T-helper 1 cell (primary cell): ENCODE measurements around the gene HADHB.
"Not testable (repeated sequence)": the region's sequence is repeated elsewhere in the genome, so short reads cannot be mapped to it uniquely, and the experiment has no call there.

Experiments
- DNase-seq, 5 donors: peaks; one replicate each; pipeline ENCODE4 v3.0.0-alpha.2; 2012 to 2020

HADHB gene

DNA sequence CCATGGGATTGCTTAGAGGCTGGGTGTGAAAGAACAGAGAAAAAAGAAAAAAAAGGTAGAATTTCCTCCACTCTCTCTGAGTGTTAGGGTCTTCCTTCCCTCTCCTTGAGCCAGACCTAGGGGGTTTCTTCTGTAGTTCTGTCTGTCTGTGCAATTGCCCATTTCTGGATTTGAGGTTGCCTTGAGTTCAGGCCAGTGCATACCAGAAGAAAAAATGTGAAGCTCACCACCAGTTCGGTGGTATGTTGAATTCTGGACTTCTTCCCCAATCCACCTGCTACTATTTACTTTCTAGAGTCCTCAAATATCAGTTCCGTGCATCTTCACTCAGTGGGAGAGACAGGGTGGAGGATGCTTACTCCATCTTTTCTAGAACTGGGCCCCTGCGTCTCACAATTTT lies 85.9 kb downstream of the HADHB start:
- no peak for DNase-seq

GRCh38 chr2:26331321-26331720 lies 86.6 kb downstream of the HADHB start:
- DNase-seq: not testable (repeated sequence)

GRCh38 chr2:26333293-26333692 lies 88.6 kb downstream of the HADHB start:
- DNase-seq: no peak

- DNase-seq: no peak
These were observed 90.5 kb downstream of the HADHB start for GRCh38 chr2:26335231-26335630.

DNA sequence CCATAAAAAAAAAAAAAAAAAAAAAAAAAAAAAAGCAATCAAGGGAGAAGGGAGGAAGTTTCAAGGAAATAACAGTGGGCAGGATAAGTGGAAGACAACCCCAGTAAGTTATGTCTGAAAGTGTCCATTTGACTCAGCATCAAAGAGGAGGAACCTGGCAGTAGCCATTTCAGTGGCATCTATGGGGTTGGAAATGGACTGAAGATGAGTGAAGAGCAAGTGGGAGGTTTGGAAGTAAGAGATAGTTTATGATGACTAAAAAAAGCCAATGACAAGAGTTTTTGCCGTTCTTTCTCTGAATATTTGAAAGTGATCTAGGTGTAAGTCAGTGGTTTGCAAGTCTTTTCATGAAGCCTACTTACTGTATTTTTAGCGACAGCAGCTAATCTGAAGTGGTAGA lies 92.0 kb downstream of the HADHB start:
- no peak for DNase-seq

DNA sequence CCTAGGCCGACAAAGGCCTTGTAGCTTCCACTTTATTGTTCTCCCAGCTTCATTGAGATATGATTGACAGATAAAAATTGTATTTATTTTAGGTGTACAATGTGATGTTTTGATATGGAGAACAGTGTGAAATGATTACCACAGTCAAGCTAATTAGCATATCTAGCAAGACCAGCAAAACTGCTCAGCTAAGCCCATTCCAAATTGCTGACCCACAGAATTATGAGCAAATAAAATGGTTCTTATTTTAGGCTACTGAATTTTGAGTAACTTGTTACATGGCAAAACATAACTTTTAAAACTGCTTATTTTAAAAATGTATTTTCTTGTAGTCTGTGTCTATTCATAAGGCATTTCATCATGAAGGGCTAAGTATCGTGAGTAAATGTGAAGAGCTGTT lies 92.6 kb downstream of the HADHB start:
- no peak for DNase-seq
